Measurements from ENCODE around the gene NRAP. TPM values are rescaled to one million over a fixed set of nuclear protein-coding genes. Genes with fewer than 3 reads are reported as not detected.

Gene NRAP
- total and polyA plus RNA-seq, 7 donors: 41.4 to 2,239 (median 1,429) TPM

DNA sequence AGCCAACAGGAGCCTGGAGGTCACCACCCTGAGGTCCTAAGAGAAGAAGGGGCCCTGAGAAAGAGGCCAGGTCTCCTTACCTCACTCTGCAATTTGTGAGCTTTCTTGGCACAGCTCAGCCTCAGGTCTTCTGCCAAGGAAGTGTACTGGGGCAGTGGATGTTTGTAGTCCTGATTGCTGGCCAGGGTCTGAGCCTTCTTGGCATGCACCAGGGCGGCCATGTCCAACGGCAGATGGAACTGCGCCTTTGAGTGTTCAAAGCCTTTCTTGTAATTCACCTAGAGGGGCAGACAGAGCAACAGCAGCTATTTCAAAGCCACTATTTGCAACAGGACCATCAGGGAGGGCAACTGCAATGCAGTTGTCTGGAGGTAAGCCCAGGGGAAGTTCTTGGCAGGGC is 51.7 kb downstream of the NRAP start:
- Histone ChIP-seq H3K27ac (peak overlapping the region; percentile 77), H3K9me3 (no peaks in the 10 kb centered on the region), H3K27me3 (ENCODE audit: insufficient read depth in 3 of 3, low read length in 2 of 3) (no peaks in the 10 kb centered on the region), H3K36me3 (ENCODE audit: insufficient read depth in 1 of 2, low read depth in 1 of 2) (peaks cover 0 to 98% of the 10 kb centered on the region in 2 donors), H3K4me3 (no peak overlapping the region), H3K4me1 (peaks cover 38% of the 10 kb centered on the region)
- TF ChIP-seq, protein P1, sequence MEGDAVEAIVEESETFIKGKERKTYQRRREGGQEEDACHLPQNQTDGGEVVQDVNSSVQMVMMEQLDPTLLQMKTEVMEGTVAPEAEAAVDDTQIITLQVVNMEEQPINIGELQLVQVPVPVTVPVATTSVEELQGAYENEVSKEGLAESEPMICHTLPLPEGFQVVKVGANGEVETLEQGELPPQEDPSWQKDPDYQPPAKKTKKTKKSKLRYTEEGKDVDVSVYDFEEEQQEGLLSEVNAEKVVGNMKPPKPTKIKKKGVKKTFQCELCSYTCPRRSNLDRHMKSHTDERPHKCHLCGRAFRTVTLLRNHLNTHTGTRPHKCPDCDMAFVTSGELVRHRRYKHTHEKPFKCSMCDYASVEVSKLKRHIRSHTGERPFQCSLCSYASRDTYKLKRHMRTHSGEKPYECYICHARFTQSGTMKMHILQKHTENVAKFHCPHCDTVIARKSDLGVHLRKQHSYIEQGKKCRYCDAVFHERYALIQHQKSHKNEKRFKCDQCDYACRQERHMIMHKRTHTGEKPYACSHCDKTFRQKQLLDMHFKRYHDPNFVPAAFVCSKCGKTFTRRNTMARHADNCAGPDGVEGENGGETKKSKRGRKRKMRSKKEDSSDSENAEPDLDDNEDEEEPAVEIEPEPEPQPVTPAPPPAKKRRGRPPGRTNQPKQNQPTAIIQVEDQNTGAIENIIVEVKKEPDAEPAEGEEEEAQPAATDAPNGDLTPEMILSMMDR (IDR thresholded peaks at IDR 0.05): no peak
- ATAC-seq (peak; percentile 76 to 88 (median 81)), DNase-seq (peak; percentile 60 to 91)
- 17 to 41% (median 35%) methylated on average over 3 of the region's 3 CpGs for WGBS, 3 donors
- intact Hi-C loops (cut with DNase I): no loop called here

DNA sequence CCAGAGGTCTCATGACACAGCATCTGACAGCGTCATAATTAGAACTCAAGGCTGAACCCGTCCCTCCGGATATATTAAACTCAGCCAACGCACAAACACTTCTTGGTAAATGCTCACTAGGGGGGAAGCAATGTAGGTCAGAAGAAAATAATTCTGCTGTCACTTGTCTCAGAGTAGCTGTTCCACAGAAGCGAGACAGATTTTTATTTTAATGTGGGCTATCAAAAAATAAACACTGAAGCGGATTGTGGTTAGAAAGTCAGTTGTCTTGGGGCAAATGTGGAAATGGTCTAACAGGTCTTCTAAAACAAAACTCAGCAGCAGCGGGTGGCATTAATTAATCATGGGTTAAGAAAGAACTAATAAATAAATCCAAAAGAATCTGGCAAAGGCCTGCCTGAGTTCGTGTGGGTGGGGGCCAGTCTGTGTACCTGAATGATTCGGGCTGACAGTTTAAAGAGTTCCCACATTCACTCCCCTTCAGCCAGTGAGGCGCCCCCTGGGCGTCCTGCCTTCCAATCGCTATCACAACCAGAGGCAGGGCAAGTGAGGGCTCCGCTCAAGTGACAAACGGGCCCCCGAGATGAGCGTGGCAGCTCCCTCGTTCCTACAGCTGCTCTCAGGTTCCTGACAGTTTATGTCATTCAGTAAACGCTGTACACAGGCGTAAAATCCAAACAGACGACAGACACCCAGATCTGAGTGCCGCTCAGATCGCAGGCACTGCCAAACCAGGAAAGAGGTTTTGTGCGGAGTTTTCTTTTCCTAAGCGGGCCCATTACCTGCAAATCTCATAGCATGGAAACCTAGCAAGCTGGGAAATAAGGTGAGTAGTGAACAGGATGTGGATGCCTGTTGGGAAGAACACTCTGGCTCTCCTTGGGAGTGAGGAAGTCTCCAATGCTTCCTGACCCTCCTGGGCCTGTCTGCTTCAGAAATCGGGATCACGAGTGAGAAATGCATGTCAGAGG is 52.9 kb downstream of the NRAP start:
- intact Hi-C loops (cut with DNase I): no loop called here
- H3K36me3 ChIP-seq (ENCODE audit: insufficient read depth in 1 of 2, low read depth in 1 of 2): peaks cover 0 to 98% of the 10 kb centered on the region in 2 donors
- ATAC-seq (peak; percentile 5 to 30 (median 16)), DNase-seq (no peak)
- WGBS, 3 donors: 36 to 46% (median 38%) methylated on average over 26 of the region's 26 CpGs
- H3K9me3 ChIP-seq: no peaks in the 10 kb centered on the region
- peak overlapping the region; percentile 77 for H3K27ac ChIP-seq
- no peaks in the 10 kb centered on the region for H3K27me3 ChIP-seq (ENCODE audit: insufficient read depth in 3 of 3, low read length in 2 of 3)
- peaks cover 43% of the 10 kb centered on the region for H3K4me1 ChIP-seq
- H3K4me3 ChIP-seq: no peak overlapping the region
- TF ChIP-seq, protein P1 (IDR thresholded peaks at IDR 0.05): no peak

DNA sequence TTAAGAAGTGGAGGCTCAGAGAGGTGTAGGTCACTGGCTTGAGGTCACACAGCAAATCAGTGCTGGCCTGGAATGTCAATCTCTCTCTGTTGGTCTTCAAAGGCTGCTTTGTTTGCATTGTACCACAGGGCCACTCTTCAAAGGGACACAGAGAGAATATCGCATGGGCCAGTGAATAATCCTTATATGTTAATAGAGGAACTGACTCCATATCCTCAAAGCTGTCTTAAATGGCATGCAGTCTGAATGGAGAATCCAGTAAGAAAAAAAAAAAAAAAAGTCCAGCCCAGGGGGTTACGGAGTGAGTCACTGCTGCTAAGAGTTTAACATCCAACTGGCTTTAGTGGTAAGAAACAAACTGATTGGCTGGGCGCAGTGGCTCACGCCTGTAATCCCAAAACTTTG is 54.1 kb downstream of the NRAP start:
- H3K36me3 ChIP-seq (ENCODE audit: insufficient read depth in 1 of 2, low read depth in 1 of 2): peaks cover 0 to 98% of the 10 kb centered on the region in 2 donors
- intact Hi-C loops (cut with DNase I): no loop called here
- no peak for DNase-seq
- H3K9me3 ChIP-seq: no peaks in the 10 kb centered on the region
- no peak overlapping the region for H3K4me3 ChIP-seq
- TF ChIP-seq, protein P1 (IDR thresholded peaks at IDR 0.05): no peak
- 51 to 81% (median 54%) methylated on average over 4 of the region's 4 CpGs for WGBS, 3 donors
- peak overlapping the region; percentile 77 for H3K27ac ChIP-seq
- no peaks in the 10 kb centered on the region for H3K27me3 ChIP-seq (ENCODE audit: insufficient read depth in 3 of 3, low read length in 2 of 3)
- ATAC-seq: no peak
- H3K4me1 ChIP-seq: peaks cover 43% of the 10 kb centered on the region

DNA sequence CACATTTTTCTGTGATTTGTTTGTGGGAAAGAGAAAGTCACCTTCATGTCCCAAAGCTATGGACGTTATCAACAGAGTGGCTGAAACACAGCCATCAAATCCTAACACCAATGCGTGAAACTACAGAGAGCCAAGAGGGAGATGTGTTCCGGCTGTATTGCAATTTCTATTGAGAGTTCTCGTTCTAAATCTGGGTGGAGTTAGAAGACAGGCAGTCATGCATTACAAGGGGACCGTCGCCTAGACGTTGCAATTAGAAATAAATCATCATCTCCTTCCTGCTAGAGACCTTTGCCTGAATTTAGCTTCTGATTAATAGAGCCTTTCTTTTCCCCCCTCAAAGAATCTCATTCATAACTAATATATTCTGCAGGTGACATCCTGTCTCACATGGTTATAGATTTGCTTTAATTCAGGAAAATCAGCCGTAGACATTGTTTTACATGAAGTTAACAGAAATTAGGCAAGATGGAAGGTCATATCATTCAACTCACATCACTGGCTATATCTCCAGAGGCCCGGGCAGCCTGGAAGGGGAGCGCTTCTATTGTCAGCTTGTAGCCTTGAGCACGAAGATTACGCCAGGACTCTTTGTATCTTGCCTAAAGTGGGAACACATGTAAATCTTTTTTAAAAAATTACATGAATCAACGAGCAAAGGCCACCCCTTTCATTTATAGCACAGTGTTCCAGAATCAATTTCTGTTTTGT is 58.4 kb downstream of the NRAP start:
- TF ChIP-seq, protein P1 (IDR thresholded peaks at IDR 0.05): no peak
- Histone ChIP-seq H3K36me3 (ENCODE audit: insufficient read depth in 1 of 2, low read depth in 1 of 2) (peaks cover 0 to 97% of the 10 kb centered on the region in 2 donors), H3K27me3 (ENCODE audit: insufficient read depth in 3 of 3, low read length in 2 of 3) (no peaks in the 10 kb centered on the region), H3K27ac (peak overlapping the region; percentile 64), H3K9me3 (no peaks in the 10 kb centered on the region), H3K4me1 (peaks cover 14% of the 10 kb centered on the region), H3K4me3 (no peak overlapping the region)
- intact Hi-C loops (cut with DNase I): no loop called here
- DNase-seq: no peak
- 40 to 47% (median 47%) methylated on average over 13 of the region's 13 CpGs for WGBS, 3 donors
- ATAC-seq: no peak
